ENCODE results near the gene SCUBE1.

- TF ChIP-seq EZH2 (IDR thresholded peaks at IDR 0.05; ENCODE audit: insufficient read depth, poor library complexity, severe bottlenecking): no peak
- no peak for TF ChIP-seq EZH2phosphoT487 (IDR thresholded peaks at IDR 0.05; ENCODE audit: insufficient read depth, low read depth)
These were observed 174.5 kb downstream of the SCUBE1 start for GRCh38 chr22:43168471-43169309.

Data from GM23248 (cell line).